Hepatocyte (in vitro differentiated cells): ENCODE results near the gene ULK2. TPM values are rescaled to one million over a fixed set of nuclear protein-coding genes. Genes with fewer than 3 reads are reported as not detected.
A peak's percentile ranks its signal among the peaks of the same experiment; 100 is the strongest.

Experiments
- DNase-seq: peaks from one replicate; pipeline ENCODE4 v3.0.0-alpha.2; 2016; ENCODE audit warnings: low spot score
- H2AFZ ChIP-seq: fragments of 200-600 bp; sonication (generic); 2 replicates; pipeline ENCODE4 v1.6.0; 2016; ENCODE audit warnings: antibody characterized with exemption, mild to moderate bottlenecking
- H3K27ac ChIP-seq: fragments of 200-600 bp; sonication (generic); 2 replicates; pipeline ENCODE4 v1.5.1; 2016; ENCODE audit warnings: mild to moderate bottlenecking
- H3K27me3 ChIP-seq: fragments of 200-600 bp; sonication (generic); 2 replicates; pipeline ENCODE4 v1.6.1; 2016
- H3K36me3 ChIP-seq: fragments of 200-600 bp; sonication (generic); replicated peaks from 2 replicates; pipeline ENCODE4 v1.5.1; 2016; ENCODE audit warnings: low read depth; ENCODE audit not compliant: insufficient read depth
- H3K4me1 ChIP-seq: fragments of 200-600 bp; sonication (generic); 2 replicates; pipeline ENCODE4 v1.5.1; 2016; ENCODE audit warnings: mild to moderate bottlenecking, moderate library complexity; ENCODE audit not compliant: insufficient read depth
- H3K4me2 ChIP-seq: fragments of 200-600 bp; sonication (generic); 2 replicates; pipeline ENCODE4 v1.6.0; 2016
- H3K4me3 ChIP-seq: fragments of 200-600 bp; sonication (generic); 2 replicates; pipeline ENCODE4 v1.5.1; 2016; ENCODE audit warnings: mild to moderate bottlenecking
- H3K79me2 ChIP-seq: fragments of 200-600 bp; sonication (generic); 2 replicates; pipeline ENCODE4 v1.6.0; 2017; ENCODE audit warnings: mild to moderate bottlenecking
- H3K9me2 ChIP-seq: fragments of 200-600 bp; sonication (generic); replicated peaks from 2 replicates; pipeline ENCODE4 v1.6.0; 2017; ENCODE audit warnings: mild to moderate bottlenecking; ENCODE audit not compliant: insufficient read depth
- H3K9me3 ChIP-seq: fragments of 200-600 bp; sonication (generic); 2 replicates; pipeline ENCODE4 v1.5.1; 2016; ENCODE audit warnings: low read depth, mild to moderate bottlenecking
- H4K20me1 ChIP-seq: fragments of 200-600 bp; sonication (generic); 2 replicates; pipeline ENCODE4 v1.6.0; 2016; ENCODE audit warnings: mild to moderate bottlenecking; ENCODE audit not compliant: insufficient read depth, poor library complexity, severe bottlenecking
- EZH2 ChIP-seq: fragments of 200-600 bp; sonication (generic); IDR thresholded peaks from 2 replicates; pipeline ENCODE4 v1.6.1; 2016; ENCODE audit warnings: antibody characterized with exemption, mild to moderate bottlenecking, borderline replicate concordance
- EZH2phosphoT487 ChIP-seq: fragments of 200-600 bp; sonication (generic); IDR thresholded peaks from one replicate; pipeline ENCODE4 v1.6.1; 2018; ENCODE audit warnings: antibody characterized with exemption, mild to moderate bottlenecking, low read depth, moderate library complexity; ENCODE audit not compliant: unreplicated experiment, severe bottlenecking
- WGBS: methylation state at CpG from one replicate; pipeline ENCODE4 v1.1.6; 2016; ENCODE audit warnings: low lambda C conversion rate; ENCODE audit errors: missing lambda C conversion rate; 5-methylcytosine and 5-hydroxymethylcytosine counted together
- polyA plus RNA-seq: library from polyadenylated mRNA; unstranded; fragments of >200 nt; fragmentation: Nextera tagmentation; extraction: Ambion mirVana; gene quantifications from 2 replicates; pipeline ENCODE4 v1.2.1, GENCODE V29; 2016
- total RNA-seq: library from RNA; depleted of rRNA; stranded (reverse); fragments of >200 nt; gene quantifications from 2 replicates; pipeline ENCODE4 v1.2.3, GENCODE V29; 2014
- TF ChIP-seq, protein P1 (sequence below): fragments of 200-600 bp; sonication (generic); IDR thresholded peaks from 2 replicates; pipeline ENCODE4 v1.5.1; 2016; ENCODE audit warnings: antibody characterized with exemption, mild to moderate bottlenecking; ENCODE audit not compliant: poor library complexity

Gene ULK2
- total RNA-seq (14.6 and 18.0 TPM in 2 replicates), polyA plus RNA-seq (9.2 and 10.6 TPM in 2 replicates)

DNA sequence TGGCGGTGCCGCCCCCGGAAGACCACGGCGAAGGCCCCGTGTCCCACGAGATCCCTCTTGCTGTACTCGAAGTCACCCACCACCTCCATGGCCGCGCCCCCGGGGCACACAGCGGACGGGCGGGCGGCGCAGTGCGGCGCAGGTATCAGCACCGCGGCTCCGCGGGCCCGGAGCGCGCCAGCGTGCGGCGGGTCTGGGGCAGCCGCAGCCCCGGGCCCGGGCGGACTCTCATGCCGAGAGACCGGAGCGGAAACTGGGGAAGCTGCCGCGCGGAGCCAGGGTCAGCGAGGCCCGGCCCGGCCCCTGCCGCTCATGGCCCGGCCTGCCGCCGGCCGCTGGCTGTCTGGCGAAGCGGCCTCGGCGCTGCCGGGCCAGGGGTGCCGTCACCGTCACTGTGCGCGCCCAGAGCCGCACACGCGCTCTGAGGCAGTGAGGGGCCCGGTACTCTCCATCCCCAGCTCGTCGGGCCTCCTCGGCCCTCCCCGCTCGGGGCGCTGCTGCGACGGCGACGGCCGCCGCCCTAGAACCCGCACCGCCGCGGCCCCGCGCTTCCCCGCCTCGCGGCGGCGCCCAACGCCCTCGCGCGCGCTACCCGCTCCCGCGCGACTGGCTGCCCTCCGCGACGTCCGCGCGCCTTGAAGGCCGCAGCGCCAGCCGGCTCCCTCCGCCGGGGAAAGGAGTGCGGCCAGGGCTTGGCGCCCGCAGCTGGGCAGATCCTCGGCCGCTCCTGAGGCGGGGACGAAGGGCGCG is at the start of gene ULK2:
TSS of gene ULK2 (minus strand) at position 608 of the 750 bp plus-strand sequence. CDS start at position 89, 519 bp downstream.
- Histone ChIP-seq H3K4me2 (peak within 1 kb of the TSS; percentile 91), H3K27ac (peak within 1 kb of the TSS; percentile 90), H4K20me1 (no peaks in the 10 kb centered on the region), H3K9me3 (no peaks in the 10 kb centered on the region), H3K27me3 (no peaks in the 10 kb centered on the region), H3K9me2 (no peaks in the 10 kb centered on the region), H3K79me2 (peaks cover 24% of the 10 kb centered on the region), H3K4me1 (peaks cover 4% of the 10 kb centered on the region), H2AFZ (peak within 1 kb of the TSS; percentile 98), H3K36me3 (no peaks in the 10 kb centered on the region), H3K4me3 (peak within 1 kb of the TSS; percentile 68)
- peak; percentile 89 for DNase-seq
- no peak for TF ChIP-seq EZH2
- TF ChIP-seq, protein P1, sequence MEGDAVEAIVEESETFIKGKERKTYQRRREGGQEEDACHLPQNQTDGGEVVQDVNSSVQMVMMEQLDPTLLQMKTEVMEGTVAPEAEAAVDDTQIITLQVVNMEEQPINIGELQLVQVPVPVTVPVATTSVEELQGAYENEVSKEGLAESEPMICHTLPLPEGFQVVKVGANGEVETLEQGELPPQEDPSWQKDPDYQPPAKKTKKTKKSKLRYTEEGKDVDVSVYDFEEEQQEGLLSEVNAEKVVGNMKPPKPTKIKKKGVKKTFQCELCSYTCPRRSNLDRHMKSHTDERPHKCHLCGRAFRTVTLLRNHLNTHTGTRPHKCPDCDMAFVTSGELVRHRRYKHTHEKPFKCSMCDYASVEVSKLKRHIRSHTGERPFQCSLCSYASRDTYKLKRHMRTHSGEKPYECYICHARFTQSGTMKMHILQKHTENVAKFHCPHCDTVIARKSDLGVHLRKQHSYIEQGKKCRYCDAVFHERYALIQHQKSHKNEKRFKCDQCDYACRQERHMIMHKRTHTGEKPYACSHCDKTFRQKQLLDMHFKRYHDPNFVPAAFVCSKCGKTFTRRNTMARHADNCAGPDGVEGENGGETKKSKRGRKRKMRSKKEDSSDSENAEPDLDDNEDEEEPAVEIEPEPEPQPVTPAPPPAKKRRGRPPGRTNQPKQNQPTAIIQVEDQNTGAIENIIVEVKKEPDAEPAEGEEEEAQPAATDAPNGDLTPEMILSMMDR = no peak
- TF ChIP-seq EZH2phosphoT487 = no peak
- WGBS = 1% methylated on average over 84 of the region's 111 CpGs

DNA sequence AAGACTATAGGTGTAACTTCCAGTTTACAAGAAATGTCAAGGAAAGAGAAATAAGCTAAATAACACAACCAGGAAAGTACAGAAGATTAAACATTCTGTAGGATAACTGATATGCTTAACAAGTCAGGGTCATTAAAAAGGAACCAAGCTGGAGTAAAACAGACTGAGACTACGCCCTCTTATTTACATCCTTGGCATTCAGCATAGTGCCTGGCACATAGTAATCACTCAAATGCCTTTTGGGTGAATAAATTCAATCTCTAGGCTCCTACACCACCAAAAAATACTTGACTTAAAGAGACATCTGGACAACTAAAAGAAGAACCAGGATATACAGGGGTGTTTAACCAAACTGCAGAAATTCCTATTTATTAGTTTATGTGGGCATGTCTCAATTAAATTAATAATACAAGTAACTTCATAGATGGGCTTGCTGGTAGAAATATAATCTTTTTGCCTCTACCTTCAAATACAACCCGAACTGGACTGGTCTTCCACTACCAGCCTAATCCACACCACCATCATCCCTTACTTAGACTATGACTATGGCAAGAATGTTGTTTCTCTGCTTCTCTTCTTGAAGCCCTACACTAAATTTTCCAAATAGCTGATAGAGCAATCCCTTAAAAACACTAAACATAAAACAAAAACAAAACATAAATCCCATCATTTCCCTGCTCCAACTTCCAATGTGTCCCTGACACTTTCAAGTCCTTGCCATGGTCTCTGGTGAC is 47.7 kb upstream of the ULK2 start:
- peaks cover 6% of the 10 kb centered on the region for H4K20me1 ChIP-seq
- H3K9me2 ChIP-seq = no peaks in the 10 kb centered on the region
- no peaks in the 10 kb centered on the region for H3K79me2 ChIP-seq
- H3K9me3 ChIP-seq = no peaks in the 10 kb centered on the region
- no peak overlapping the region for H3K27ac ChIP-seq
- DNase-seq = no peak
- no peaks in the 10 kb centered on the region for H3K27me3 ChIP-seq
- TF ChIP-seq EZH2 (no peak), EZH2phosphoT487 (no peak)
- TF ChIP-seq, protein P1 = no peak
- no peaks in the 10 kb centered on the region for H3K4me1 ChIP-seq
- no peak overlapping the region for H2AFZ ChIP-seq
- 94% methylated on average over 2 of the region's 2 CpGs for WGBS
- no peak overlapping the region for H3K4me2 ChIP-seq
- no peak overlapping the region for H3K4me3 ChIP-seq
- H3K36me3 ChIP-seq = no peaks in the 10 kb centered on the region

DNA sequence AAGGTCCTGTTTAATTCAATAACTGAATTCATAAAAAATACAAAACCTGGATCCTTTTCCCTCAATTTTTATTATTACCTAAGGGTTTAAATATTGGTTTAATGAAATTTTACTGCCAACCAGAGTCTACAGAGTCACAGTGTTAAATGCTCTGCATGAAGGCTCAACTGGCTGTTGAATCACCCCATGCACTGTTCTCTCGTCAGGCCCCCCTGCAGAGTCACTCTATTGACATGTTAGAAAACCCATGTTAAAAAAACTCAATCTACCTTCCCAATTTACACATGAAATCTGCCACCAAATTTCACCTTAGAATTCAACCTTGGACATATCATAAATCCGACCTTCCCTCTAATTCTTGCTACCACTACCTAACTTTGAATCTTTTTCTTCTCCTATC is 43.3 kb upstream of the ULK2 start:
- H3K79me2 ChIP-seq = no peaks in the 10 kb centered on the region
- H3K4me3 ChIP-seq = no peak overlapping the region
- DNase-seq = no peak
- H2AFZ ChIP-seq = no peak overlapping the region
- TF ChIP-seq, protein P1 = no peak
- no peak for TF ChIP-seq EZH2
- no peak for TF ChIP-seq EZH2phosphoT487
- no peaks in the 10 kb centered on the region for H3K9me2 ChIP-seq
- no peak overlapping the region for H3K4me2 ChIP-seq
- no peaks in the 10 kb centered on the region for H3K36me3 ChIP-seq
- no peak overlapping the region for H3K27ac ChIP-seq
- no peaks in the 10 kb centered on the region for H3K4me1 ChIP-seq
- H4K20me1 ChIP-seq = peaks cover 6% of the 10 kb centered on the region
- H3K9me3 ChIP-seq = no peaks in the 10 kb centered on the region
- WGBS = 90% methylated on average over 2 of the region's 2 CpGs
- H3K27me3 ChIP-seq = no peaks in the 10 kb centered on the region
